Left lobe of liver (tissue), 2 donors: Measurements from ENCODE around the gene SMS. TPM values are rescaled to one million over a fixed set of nuclear protein-coding genes. Genes with fewer than 3 reads are reported as not detected.

ENCODE experiments used
- ATAC-seq: fragments of 200-7000 bp; cut with Tn5 transposase; one replicate; pipeline ENCODE4 v1.9.1; 2020; ENCODE audit warnings: mild to moderate bottlenecking, moderate library complexity
- DNase-seq: peaks from one replicate; pipeline ENCODE4 v3.0.0-alpha.2; 2020; ENCODE audit warnings: low spot score
- total RNA-seq: library from RNA; stranded (reverse); gene quantifications from one replicate; pipeline ENCODE4 v1.2.1, GENCODE V29; 2021
- donor health status: DM: no; HTN: no; CAD: no; lungs with moderate emphysema.
- donor health status: DM: no; HTN: yes; CAD: no.

The SMS gene
- total RNA-seq: 17.8 TPM

DNA sequence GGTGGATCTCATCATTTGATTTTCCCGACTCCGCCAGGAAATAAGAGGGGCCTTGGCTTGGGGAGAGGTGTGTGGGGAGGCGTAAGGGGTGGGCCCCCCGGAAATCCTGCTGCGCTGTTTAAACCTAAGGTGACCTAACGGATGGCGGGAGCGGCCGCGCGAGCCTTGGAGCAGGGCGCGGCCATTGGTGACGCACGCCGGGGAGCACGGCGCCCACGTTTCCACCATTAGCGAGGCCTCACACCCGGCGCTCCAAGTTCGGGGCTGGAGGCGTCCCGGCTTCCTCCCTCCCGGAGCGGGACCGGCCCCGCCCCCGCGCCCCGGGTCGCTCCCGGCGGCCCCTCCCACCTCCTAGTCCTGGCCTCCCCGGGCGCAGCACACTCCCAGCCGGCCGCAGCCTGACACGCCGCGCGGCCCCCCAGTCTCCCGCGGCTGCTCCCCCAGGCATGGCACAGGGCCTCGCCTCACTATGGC lies at the start of gene SMS:
Gene SMS (plus strand): TSS at position 354 of the 474 bp plus-strand sequence. CDS start 116 bp downstream, at position 470.
- ATAC-seq: peak; percentile 97
- peak; percentile 79 for DNase-seq

DNA sequence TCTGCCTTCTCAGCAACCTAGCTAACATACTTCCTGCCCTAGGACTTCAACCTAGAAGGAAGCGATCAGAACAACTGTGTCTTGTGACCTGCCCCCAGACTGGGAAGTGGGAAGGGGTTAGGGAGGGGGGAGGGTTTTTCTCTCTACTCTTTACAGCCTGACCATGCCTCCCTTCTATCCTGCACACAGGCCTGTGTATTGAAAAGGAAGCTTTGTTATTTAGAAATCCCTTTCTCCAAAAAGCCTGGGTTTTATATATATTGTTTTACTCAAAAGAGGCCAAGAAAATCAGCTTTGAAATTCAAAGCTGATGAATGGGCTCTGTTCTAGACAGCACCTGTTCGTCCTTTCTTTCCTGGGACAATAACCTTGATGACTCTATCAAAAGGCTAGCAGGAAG lies 35.2 kb upstream of the SMS start:
- DNase-seq (no peak), ATAC-seq (no peak)

DNA sequence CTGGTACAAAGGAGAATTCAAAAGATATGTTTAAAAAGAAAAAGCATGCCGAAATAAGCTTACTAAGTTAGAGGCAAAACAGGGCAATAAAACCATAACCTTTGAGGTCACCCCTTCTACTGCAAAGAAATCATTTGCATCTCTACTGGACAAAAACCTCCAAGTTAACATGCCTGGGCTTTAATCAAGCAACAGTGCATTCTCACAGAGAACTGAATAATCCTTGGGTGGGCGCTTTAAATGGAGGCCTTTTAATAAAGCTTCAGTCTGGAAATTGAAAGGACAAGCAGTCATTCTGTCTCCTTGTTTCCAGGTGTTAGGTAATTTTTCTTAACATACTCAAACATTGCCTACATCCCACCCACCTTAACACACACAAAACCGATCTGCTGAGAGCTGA lies 34.6 kb upstream of the SMS start:
- no peak for DNase-seq
- no peak for ATAC-seq

DNA sequence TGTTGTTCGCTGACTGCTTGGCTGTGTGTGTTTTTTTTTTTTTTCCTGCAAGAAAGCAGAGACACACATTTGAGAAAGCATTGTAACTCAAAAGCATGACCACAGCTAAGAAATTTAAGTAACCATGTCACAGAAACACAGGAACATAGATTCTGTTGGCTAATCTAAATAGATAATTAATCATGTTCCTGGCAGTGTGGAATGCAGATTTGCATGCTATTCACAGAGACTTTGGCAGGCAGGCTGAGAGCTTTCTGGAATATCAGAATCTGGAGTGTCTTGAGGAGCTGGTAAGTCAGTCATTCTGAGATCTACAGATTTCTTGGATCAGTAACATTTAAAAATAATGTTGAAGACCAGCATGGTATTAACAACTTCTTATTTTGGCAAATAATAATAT lies 33.2 kb upstream of the SMS start:
- DNase-seq: no peak

DNA sequence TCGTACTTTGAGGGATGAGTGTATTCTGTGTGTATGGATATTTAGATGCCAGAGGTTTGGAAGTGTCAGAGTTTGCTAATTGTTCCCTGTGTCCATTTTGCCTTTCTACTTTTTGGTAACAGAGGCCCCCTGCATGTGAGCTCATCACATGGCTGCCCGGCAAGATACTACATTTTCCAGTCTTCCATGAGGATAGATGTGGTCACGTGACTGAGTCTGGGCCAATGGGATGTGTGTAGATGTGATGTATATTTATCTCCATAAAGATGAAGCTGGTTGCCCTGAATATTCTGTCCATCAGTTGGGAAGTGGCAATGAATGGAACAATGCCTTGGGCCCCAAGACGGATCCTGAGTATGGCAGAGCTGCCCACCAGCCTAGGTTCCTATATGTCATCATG lies 29.0 kb upstream of the SMS start:
- ATAC-seq: no peak
- no peak for DNase-seq

More for the DNA sequence above, 33.2 kb upstream of the SMS start:
- ATAC-seq: no peak

- no peak for ATAC-seq
- no peak for DNase-seq
These were observed 28.3 kb upstream of the SMS start for GRCh38 chrX:21912220-21912619.

GRCh38 chrX:21912989-21913388 lies 27.5 kb upstream of the SMS start:
- no peak for DNase-seq
- no peak for ATAC-seq

- DNase-seq (no peak), ATAC-seq (peak; percentile 54)
These were observed 14.4 kb upstream of the SMS start for GRCh38 chrX:21926116-21926515.

DNA sequence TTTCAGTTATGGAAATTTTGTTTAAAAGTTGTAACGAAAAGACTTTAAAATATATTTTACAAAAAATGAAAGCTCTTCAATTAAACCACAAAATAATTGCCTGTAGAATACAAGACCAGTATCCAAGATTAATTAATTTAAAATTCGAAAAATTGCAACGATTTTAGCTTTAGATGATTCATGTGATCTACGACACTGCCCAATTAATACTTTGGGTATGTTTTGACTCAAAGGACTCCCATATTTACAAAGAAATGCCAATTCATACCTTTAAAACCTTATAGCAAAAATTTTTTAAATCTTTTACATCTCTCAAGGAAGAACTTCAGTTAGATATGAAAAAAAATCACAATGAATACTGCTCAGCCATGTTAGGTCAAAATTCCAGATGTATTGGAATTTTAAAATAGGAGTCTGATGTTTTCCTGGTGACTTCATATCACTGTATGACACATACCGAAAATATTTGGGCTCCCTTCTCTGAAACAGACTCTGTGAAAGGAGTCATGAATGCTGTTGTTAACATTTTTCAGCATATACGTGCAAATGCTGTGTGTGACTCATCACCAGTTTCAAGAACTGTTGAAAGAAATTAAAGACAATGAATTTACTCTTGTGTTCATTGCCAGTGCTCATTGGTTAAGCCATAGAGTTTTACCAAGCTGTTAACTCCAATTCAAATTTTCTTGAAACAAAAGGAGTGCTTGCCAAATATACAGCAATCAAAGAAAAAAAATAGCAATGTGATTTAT lies 13.8 kb upstream of the SMS start:
- ATAC-seq (no peak), DNase-seq (no peak)

GRCh38 chrX:21929209-21929608 lies 11.3 kb upstream of the SMS start:
- DNase-seq: no peak
- ATAC-seq: no peak

GRCh38 chrX:21930986-21931385 lies 9.5 kb upstream of the SMS start:
- DNase-seq (no peak), ATAC-seq (peak; percentile 75)

GRCh38 chrX:21932292-21933002 lies 8.1 kb upstream of the SMS start:
- DNase-seq: no peak
- ATAC-seq: peak; percentile 41

DNA sequence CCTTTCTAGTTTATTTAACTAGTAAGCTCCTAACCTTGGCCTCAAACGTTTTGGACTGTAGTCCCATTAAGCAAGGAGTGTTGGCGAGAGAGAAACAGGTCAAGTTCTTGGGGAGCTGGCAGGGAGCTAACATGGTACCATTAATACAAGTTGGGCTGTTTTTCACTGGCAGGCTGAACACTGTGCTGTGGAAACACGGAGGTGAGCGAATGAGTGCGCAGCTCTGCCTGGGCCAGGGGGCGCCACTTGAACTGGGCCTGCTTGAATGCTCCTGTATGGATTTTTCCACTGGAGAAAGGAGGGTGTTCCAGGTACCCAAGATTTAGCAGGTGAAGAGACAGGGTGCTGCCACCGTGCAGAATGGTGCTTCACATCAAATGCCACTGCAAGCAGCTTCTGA lies 7.4 kb upstream of the SMS start:
- DNase-seq: no peak
- no peak for ATAC-seq

DNA sequence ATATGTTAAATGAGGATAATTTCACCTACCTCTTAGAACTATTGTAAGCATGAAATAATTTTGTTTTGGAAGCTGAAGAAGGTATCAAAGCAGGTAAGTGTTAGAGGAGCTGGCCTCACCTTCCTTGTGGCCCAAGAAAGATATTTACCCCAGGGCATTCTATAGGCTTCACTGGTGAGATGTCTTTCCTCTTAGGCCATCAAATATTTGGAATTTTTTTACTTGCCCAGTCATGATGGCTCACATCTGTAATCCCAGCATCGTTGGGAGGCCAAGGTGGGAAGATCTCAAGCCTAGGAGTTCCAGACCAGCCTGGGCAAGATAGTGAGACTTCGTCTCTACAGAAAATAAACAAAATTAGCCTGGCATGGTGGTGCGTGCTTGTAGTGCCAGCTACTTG lies 6.1 kb upstream of the SMS start:
- no peak for ATAC-seq
- DNase-seq: no peak

- ATAC-seq: no peak
- DNase-seq: no peak
These were observed 603 bp upstream of the SMS start for GRCh38 chrX:21939906-21940305.

GRCh38 chrX:21943460-21944135 lies 3.1 kb downstream of the SMS start:
- ATAC-seq: no peak
- DNase-seq: no peak

DNA sequence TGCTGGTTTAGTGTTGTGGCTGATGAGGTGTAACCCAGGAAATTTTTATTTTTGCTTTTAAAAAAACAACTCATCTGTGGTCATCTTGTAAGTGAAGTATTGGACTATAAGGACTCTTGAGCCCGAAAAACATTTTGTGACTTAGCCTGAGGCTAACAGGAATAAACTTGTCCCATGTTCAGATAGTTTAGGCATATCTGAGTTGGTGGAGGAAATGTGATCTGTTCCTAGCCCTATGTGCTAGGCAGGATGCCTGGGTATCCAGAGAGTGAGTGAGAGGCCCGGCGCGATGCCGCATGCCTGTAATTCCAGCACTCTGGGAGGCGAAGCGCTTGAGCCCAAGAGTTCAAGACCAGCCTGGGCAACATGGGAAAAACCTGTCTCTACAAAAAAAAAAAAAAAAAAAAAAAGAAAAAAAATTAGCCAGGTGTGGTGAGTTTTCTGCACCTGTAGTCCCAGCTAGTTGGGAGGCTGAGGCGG lies 3.7 kb downstream of the SMS start:
- ATAC-seq (no peak), DNase-seq (no peak)

- DNase-seq (no peak), ATAC-seq (no peak)
These were observed 6.6 kb downstream of the SMS start for GRCh38 chrX:21946925-21947641.

GRCh38 chrX:21947671-21948070 lies 7.2 kb downstream of the SMS start:
- DNase-seq (no peak), ATAC-seq (no peak)

DNA sequence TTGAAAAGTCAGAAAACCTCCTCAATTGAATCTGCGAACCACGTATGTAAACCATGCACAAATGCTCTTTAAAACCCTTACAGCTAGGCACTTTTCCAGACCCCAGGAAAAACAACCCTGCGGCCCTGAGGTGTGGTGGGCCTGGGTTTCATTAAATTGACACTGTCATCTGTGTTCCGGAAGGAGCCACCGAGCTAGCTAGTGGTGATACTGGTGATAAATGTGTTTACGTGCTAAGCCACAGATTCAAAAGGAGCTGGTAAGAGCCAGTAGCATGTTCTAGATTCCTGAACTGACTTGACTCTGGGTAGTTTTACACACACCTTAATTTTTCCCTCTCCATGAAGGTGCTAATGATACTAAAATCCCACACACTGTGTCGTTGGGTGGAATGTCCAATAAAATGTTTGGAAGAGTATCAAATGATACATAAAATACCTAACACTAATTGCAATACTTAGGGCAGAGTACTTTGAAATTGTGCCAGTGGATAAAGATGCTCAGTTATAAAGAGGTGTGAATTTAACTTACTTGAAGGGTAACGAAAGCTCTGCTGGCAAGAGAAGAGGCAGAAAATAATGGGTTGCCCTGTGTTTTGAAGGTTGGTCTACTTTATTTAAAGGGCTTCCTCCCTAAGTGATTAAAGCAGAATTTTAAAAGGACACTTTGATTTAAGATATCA lies 8.5 kb downstream of the SMS start:
- DNase-seq (no peak), ATAC-seq (no peak)
